GM18951 (cell line): Measurements from ENCODE around the gene WNT9B.
"Not testable (repeated sequence)": the region's sequence is repeated elsewhere in the genome, so short reads cannot be mapped to it uniquely, and the experiment has no call there.

ENCODE experiments used
- POLR2A ChIP-seq: IDR thresholded peaks from 4 replicates; pipeline ENCODE4 v1.6.1; 2011; ENCODE audit warnings: mild to moderate bottlenecking; ENCODE audit not compliant: insufficient read length, insufficient read depth; ENCODE audit errors: extremely low read depth
- in situ Hi-C: fragments of 300-500 bp; cut with MboI; formaldehyde crosslinking; loops from one replicate; pipeline ENCODE4 v1.12.0; 2022; ENCODE audit warnings: low sequenced_read_pairs, mixed read lengths, inconsistent platforms; ENCODE audit not compliant: unreplicated experiment

WNT9B gene

DNA sequence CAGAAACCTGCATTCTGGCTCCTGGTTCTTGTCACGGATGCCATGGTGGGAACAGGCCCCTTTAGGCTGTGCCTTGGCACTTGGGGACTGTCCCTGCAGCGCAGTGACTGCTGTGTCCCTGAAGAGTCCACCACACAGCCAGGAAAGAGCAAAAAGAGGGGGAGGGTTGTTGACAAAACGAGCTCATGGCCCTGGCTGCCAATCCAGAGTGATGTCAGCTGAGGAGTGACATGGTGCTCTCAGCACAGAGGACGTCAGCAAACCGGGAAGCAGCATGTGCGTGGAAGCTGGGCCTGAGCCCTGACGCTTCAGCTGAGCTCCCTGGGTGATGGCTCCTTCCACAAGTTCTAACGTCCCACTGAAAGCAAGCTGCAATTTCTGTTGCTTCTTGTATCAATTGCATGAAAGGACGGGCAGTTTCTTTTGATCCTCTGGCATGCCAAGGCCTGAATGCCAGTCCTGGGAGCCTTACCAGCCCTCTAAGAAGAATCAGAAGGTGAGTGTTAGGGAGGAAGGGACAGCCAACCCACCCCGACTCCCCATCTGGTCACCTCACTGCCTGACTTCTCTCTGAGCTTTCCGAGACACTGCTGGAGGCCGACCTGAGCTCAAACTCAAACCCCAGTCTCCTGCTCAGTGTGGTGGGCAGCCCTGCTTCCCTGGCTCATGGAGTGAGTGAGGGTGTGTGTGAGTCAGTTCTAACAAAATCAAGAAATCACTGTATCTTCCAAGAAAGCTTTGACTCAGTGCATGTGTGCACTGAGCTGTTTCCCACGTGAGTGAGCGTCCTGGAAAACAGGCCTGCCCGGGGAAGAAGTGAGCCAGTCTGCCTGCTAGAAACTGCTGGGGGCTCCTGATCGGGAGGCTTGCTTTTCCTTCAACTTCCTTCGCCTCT, 18.2 kb upstream of the WNT9B start:
- no peak for TF ChIP-seq POLR2A
- in situ Hi-C loops: no loop called here

GRCh38 chr17:46833840-46834208, 17.6 kb upstream of the WNT9B start:
- TF ChIP-seq POLR2A: no peak
- in situ Hi-C loops: no loop called here

- in situ Hi-C loops: no loop called here
Measured at GRCh38 chr17:46834846-46835245, 16.5 kb upstream of the WNT9B start.

DNA sequence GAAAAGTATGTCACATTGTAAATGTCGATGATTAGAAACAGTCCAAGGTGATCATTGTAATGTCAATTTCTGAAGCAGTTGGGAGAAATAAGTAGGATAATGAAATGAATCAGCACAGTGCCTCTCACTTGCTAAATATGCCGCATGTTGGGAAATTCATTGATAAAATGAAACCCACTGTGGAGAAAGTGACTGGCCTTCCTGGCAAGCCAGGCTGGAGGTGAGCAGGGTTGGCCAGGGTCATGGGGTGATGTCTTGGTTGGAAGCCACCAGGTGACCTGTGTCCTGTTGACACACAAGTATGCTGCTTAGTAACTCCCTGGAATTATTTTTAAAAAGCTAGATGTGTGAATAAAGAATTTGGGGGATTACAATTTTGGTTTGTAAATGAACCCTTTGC, 14.9 kb upstream of the WNT9B start:
- in situ Hi-C loops: no loop called here
- TF ChIP-seq POLR2A: no peak

More at GRCh38 chr17:46834846-46835245, 16.5 kb upstream of the WNT9B start:
- TF ChIP-seq POLR2A: no peak

GRCh38 chr17:46837521-46837920, 13.9 kb upstream of the WNT9B start:
- in situ Hi-C loops: no loop called here
- no peak for TF ChIP-seq POLR2A

DNA sequence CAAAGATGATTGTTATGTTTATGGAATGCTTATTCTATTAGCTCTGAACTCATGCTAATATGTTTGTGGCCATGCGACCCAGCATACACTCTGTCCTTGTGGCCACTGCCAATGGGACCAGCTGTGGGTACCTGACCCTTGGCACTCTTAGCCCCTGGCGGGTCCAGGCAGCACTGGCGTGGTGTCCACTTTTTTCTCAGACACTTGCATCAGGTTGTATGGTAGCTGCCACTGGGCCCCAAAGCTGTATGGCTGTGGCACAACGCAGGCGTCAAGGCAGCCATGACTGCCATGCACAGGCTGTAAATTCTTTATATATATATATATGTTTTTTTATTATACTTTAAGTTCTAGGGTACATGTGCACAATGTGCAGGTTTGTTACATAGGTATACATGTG, 12.2 kb upstream of the WNT9B start:
- in situ Hi-C loops: no loop called here
- TF ChIP-seq POLR2A: no peak

DNA sequence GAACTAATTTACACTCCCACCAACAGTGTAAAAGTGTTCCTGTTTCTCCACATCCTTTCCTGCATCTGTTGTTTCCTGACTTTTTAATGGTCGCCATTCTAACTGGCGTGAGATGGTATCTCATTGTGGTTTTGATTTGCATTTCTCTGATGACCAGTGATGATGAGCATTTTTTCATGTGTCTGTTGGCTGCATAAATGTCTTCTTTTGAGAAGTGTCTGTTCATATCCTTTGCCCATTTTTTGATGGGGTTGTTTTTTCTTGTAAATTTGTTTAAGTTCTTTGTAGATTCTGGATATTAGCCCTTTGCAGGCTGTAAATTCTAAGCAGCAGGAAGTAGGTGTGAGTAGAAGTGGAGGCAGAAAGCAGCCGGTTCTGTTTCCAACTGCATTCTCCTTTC, 10.8 kb upstream of the WNT9B start:
- in situ Hi-C loops: not testable (repeated sequence)

GRCh38 chr17:46841561-46842379, 9.6 kb upstream of the WNT9B start:
- in situ Hi-C loops: no loop called here
- no peak for TF ChIP-seq POLR2A

DNA sequence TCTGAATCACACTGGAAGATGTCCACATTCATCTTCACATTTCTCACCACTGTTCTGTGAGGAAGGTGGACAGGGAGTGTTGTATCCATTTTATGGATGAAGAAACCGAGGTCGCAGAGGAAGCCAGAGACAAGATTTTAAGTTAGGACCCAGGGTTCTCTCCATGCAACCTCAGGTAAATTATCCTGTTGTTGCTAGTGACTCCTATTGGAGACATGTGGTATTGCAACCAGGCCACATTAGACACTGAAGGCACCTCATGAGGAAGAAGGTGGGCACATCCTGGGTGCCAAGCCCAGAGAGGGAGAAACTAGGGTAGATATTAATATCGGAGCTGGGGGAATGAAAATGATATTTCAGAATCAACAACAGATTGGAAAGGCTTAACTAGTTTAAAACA, 8.5 kb upstream of the WNT9B start:
- no peak for TF ChIP-seq POLR2A
- in situ Hi-C loops: no loop called here

DNA sequence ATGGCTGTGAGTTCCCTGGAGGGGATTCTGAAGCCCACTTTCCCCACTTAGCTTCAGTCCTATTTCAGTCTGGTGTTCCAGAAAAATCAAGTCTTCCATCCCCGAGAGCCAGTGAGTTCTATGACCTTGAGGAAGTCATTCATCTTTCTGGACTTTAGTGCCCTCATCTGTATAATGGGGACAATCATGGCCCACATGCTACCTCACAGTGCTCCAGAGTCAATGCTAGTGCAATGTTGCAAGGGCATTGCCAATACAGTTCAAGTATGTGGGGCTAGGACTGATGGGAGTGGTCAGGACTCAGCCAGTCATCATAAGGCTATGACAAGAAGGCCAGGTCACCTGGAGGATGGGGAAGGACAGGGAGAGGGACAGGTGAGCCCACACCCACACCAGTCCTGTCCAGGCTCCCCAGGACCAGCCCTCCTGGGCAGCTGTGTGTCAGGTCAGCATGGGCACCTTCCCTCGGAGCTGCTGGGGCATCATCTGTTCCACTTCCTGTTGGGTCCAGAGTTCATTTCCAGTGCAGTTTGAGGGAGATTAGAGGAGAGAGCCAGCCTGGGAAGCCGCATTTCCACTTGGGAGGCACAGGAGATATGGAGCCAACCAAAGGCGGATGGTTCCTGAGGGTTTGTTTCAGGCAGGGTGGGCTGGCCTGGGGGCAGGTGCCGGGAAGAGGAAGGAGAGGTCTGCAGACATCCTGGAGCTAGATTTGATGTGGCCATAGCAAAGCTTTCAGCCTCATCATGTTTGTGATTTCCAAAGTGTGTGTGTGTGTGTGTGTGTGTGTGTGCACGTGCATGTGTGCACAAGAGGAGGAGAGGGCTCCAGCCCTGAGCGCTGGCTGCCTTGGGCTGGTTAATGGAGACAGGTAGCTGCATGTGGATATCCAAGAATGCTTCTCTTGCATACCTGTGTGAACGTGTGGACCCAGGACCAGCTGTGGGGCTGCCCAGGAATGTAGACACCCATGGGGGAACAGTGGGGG, 3.9 kb upstream of the WNT9B start:
- TF ChIP-seq POLR2A: no peak

GRCh38 chr17:46848534-46848933, 2.8 kb upstream of the WNT9B start:
- in situ Hi-C loops: no loop called here
- TF ChIP-seq POLR2A: no peak

More for the DNA sequence above, 3.9 kb upstream of the WNT9B start:
- in situ Hi-C loops: no loop called here

DNA sequence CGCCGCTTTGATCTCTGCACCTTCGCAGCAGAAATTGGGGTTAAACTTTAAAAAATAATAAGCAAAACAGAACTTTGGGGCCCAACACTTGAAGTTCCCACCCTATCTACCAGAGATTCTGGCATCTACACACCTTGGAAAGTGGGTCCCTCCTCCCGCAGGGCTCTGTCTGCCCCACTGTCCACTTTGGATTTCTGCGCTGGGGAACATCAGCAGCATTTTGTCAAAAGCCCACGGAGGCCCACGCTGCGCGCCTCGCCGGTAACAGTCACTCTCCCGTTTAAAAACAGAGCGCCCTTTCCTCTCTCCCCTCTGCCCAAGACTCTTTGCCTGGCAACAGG, 725 bp upstream of the WNT9B start:
- in situ Hi-C loops: no loop called here
- TF ChIP-seq POLR2A: no peak

DNA sequence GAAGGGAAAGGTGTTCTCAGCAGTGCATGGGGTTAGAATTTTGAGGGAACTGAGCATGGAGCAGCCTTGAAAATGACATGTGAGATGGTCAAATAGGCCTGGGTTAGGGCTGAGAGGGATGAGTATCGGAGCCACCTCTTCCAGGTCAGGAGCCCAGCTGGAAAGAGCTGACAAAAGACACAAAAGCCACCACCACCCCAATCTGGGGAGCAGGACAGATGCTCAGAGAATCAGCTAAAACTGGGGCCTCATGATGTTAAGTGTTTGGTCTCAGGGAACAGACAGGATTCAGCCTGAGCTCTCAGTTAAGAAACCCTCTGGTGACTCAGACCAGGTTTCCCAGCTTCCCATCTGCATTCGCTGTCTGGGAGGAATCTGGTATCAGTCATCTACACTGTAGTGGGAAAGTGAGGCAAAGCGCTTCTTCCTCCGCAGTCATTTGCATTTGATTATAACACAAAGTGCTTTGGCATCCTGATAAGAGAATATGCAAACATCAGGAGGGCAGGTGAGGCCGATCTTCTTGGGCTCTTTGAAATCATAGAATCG, 2.6 kb downstream of the WNT9B start:
- in situ Hi-C loops: no loop called here
- TF ChIP-seq POLR2A: no peak
